ENCODE measurements around the gene RAB13. TPM values are rescaled to one million over a fixed set of nuclear protein-coding genes. Genes with fewer than 3 reads are reported as not detected.
"Not testable (repeated sequence)": the region's sequence is repeated elsewhere in the genome, so short reads cannot be mapped to it uniquely, and the experiment has no call there.

RAB13 gene
- total RNA-seq (2012; rRNA removed), result 76.6 and 80.2 TPM in 2 replicates

DNA sequence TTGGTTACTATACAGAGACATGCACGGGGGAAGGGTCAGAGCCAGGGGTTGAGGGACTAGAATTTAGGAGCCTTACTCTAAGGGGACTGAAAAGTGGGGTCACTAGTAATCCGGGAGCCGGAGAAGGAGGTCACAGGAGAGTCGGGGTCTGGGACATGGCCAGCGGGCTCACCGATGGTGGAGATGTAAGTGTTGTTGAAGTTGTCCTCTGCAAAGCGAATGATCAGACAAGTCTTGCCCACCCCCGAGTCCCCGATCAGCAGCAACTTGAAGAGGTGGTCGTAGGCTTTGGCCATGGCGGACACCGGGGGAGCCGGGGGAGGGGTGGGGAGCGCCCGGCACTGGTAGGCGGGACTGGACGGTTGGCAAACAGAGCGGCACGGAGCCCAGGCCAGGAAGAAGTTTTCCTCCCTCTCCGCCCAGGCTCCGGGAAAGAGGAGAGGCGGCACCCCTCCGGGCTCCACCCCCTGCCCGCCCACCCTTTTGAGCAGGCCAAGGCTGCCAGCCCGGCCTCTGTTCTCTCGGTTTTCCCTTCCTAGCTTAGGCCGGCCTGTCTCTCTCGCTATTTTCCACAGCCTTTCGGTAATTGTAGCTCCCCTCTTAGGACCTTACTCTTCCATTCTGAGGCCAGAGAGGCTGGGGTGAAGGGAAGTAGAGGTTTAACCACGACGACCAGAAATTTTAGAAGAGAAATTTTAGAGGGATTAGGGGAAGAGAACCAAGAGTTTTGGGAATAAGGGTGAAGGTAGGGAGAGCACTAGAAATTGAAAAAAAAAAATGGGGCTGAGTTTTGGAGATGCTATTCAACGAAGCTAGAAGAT lies at the start of gene RAB13:
Gene RAB13, minus strand, starts transcription at position 399 of the 821 bp plus-strand sequence. Its CDS starts 103 bp downstream, at position 296.
- Histone ChIP-seq H3K36me3 (ENCODE audit: insufficient read depth, low read length) (peaks cover 20% of the 10 kb centered on the region), H3K4me3 (ENCODE audit: low read length) (peak within 1 kb of the TSS; percentile 81), H3K27me3 (ENCODE audit: control insufficient read depth, insufficient read depth, low read length) (no peaks in the 10 kb centered on the region), H3K9ac (ENCODE audit: low read depth, low read length) (peak within 1 kb of the TSS; percentile 87), H3K9me3 (replicated peaks; ENCODE audit: low read length) (no peaks in the 10 kb centered on the region), H3K4me2 (ENCODE audit: low read length) (peak within 1 kb of the TSS; percentile 94), H3K4me1 (ENCODE audit: control insufficient read depth, insufficient read depth, low read length) (peaks cover 20% of the 10 kb centered on the region)

DNA sequence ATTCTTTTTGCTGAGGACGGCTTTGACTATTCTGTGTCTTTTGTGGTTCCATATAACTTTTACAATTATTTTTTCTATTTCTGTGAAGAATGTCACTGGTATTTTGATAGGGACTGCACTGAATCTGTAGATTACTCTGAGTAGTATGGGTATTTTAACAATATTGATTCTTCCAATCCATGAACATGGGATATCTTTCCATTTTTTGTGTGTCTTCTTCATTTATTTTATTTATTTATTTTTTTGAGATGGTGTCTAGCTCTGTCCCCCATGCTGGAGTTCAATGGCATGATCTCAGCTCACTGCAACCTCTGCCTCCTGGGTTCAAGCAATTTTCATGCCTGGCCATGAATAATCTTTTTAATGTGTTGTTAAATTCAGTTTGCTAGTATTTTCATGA lies 47.6 kb upstream of the RAB13 start:
- H3K27me3 ChIP-seq (ENCODE audit: control insufficient read depth, insufficient read depth, low read length); H3K9me3 ChIP-seq (replicated peaks; ENCODE audit: low read length); H3K4me2 ChIP-seq (ENCODE audit: low read length); H3K36me3 ChIP-seq (ENCODE audit: insufficient read depth, low read length); H3K4me3 ChIP-seq (ENCODE audit: low read length); H3K4me1 ChIP-seq (ENCODE audit: control insufficient read depth, insufficient read depth, low read length); H3K9ac ChIP-seq (ENCODE audit: low read depth, low read length): not testable (repeated sequence)

DNA sequence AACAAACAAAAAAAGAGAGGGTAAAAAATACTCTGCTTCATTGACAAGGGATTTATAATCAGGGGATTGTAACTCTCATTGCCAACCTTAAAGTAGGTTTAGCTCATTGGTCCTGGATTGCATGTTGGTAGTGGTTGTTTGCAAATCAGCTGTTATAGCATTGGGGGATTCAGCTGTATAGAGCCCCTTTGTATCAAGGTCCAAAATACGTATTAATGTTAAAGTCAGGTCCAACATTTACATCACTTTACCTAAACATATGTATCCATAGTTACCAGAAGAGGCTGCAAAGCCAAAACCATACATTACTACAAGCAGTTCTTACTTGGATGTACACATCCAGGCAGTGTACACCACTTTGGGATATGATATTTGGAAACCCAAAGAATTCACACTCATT lies 33.8 kb upstream of the RAB13 start:
- Histone ChIP-seq H3K4me3 (ENCODE audit: low read length) (no peak overlapping the region), H3K4me1 (ENCODE audit: control insufficient read depth, insufficient read depth, low read length) (no peaks in the 10 kb centered on the region), H3K9ac (ENCODE audit: low read depth, low read length) (no peak overlapping the region), H3K9me3 (replicated peaks; ENCODE audit: low read length) (no peaks in the 10 kb centered on the region), H3K36me3 (ENCODE audit: insufficient read depth, low read length) (no peaks in the 10 kb centered on the region), H3K27me3 (ENCODE audit: control insufficient read depth, insufficient read depth, low read length) (no peaks in the 10 kb centered on the region), H3K4me2 (ENCODE audit: low read length) (no peak overlapping the region)

DNA sequence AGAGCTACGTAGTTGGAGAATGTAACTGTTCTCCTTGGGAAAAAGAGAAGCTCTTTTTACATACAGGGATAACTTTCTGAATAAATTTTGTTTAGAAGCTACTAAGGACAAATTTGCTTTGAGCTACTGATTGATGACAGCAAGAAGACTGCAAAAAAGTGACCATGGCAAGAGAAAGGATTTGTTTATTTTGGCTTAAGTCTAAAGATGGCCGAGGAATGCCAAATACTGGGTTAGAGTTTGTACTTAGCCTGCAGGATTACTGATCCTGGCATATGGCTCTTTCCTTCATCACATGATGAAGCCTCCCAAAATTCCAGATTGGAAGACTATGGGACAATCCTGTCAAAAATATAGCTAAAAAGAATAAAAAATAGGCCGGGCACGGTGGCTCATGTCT lies 33.1 kb upstream of the RAB13 start:
- peaks cover 4% of the 10 kb centered on the region for H3K4me1 ChIP-seq (ENCODE audit: control insufficient read depth, insufficient read depth, low read length)
- H3K9me3 ChIP-seq (replicated peaks; ENCODE audit: low read length), result no peaks in the 10 kb centered on the region
- no peak overlapping the region for H3K9ac ChIP-seq (ENCODE audit: low read depth, low read length)
- no peaks in the 10 kb centered on the region for H3K36me3 ChIP-seq (ENCODE audit: insufficient read depth, low read length)
- H3K4me3 ChIP-seq (ENCODE audit: low read length), result no peak overlapping the region
- no peaks in the 10 kb centered on the region for H3K27me3 ChIP-seq (ENCODE audit: control insufficient read depth, insufficient read depth, low read length)
- H3K4me2 ChIP-seq (ENCODE audit: low read length), result no peak overlapping the region

DNA sequence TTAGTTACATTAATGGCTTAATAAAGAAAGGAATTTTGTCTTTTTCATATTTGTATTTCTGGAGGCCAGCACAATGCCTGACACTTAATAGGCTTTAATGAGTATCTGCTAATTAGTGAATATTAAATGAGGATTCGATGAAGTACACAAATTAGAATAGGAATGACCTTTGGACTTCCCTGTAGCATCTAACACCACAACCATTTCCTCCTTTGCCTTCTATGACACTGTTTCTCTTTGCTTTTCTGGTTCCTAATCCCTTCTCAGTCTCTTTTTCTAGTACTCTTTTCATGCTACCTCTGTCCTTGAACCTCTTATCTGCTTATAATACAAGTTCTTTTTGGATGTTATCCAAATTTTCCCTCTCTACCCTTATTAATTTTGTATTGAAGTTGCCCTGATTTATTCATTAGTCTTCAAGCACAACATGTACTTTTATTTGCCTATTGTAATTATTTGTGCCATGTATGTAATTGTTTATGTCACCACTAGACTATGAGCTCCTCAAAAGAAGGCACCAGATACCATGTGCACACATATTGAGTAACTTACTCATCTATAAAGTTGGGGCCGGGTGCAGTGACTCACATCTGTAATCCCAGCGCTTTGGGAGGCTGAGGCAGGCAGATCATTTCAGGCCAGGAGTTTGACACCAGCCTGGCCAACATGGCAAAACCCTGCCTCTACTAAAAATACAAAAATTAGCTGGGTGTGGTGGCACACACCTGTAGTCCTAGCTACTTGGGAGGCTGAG lies 28.2 kb upstream of the RAB13 start:
- H3K27me3 ChIP-seq (ENCODE audit: control insufficient read depth, insufficient read depth, low read length), result no peaks in the 10 kb centered on the region
- H3K9me3 ChIP-seq (replicated peaks; ENCODE audit: low read length), result no peaks in the 10 kb centered on the region
- H3K36me3 ChIP-seq (ENCODE audit: insufficient read depth, low read length), result no peaks in the 10 kb centered on the region
- H3K4me3 ChIP-seq (ENCODE audit: low read length), result no peak overlapping the region
- H3K9ac ChIP-seq (ENCODE audit: low read depth, low read length), result no peak overlapping the region
- peaks cover 5% of the 10 kb centered on the region for H3K4me1 ChIP-seq (ENCODE audit: control insufficient read depth, insufficient read depth, low read length)
- no peak overlapping the region for H3K4me2 ChIP-seq (ENCODE audit: low read length)

DNA sequence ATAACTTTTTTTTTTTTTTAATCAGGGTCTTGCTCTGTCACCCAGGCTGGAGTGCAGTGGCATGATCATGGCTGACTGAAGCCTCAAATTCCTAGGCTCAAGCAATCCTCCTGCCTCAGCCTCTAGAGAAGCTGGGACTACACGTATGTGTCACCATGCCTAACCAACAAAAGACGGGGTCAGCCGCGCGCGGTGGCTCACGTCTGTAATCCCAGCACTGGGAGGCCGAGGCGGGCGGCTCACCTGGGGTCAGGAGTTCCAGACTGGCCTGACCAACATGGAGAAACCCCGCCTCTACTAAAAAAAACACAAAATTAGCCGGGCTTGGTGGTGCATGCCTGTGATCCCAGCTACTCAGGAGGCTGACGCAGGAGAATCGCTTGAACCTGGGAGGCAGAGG lies 26.4 kb upstream of the RAB13 start:
- H3K36me3 ChIP-seq (ENCODE audit: insufficient read depth, low read length); H3K4me1 ChIP-seq (ENCODE audit: control insufficient read depth, insufficient read depth, low read length); H3K27me3 ChIP-seq (ENCODE audit: control insufficient read depth, insufficient read depth, low read length); H3K9ac ChIP-seq (ENCODE audit: low read depth, low read length); H3K4me3 ChIP-seq (ENCODE audit: low read length); H3K9me3 ChIP-seq (replicated peaks; ENCODE audit: low read length); H3K4me2 ChIP-seq (ENCODE audit: low read length): not testable (repeated sequence)

DNA sequence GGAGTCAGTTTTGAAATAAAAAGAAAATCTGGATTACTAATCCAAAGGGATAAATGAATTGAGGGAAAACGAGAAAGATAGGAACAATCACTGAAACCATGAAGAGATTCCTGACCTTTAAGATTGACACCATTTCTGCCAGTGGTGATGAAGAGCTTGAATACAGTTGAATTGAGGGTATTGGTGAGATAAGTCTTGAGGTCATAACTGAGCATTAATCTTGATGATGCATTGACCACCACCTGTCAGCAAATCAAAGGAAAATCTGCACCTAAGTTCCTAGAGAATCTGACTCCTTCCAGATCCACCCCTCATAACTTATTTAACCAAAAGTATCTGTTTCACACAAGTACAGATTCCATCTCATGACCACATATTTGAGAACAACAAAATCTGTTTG lies 26.0 kb upstream of the RAB13 start:
- Histone ChIP-seq H3K9ac (ENCODE audit: low read depth, low read length) (no peak overlapping the region), H3K27me3 (ENCODE audit: control insufficient read depth, insufficient read depth, low read length) (no peaks in the 10 kb centered on the region), H3K4me1 (ENCODE audit: control insufficient read depth, insufficient read depth, low read length) (peaks cover 5% of the 10 kb centered on the region), H3K4me2 (ENCODE audit: low read length) (no peak overlapping the region), H3K4me3 (ENCODE audit: low read length) (no peak overlapping the region), H3K36me3 (ENCODE audit: insufficient read depth, low read length) (no peaks in the 10 kb centered on the region), H3K9me3 (replicated peaks; ENCODE audit: low read length) (no peaks in the 10 kb centered on the region)

DNA sequence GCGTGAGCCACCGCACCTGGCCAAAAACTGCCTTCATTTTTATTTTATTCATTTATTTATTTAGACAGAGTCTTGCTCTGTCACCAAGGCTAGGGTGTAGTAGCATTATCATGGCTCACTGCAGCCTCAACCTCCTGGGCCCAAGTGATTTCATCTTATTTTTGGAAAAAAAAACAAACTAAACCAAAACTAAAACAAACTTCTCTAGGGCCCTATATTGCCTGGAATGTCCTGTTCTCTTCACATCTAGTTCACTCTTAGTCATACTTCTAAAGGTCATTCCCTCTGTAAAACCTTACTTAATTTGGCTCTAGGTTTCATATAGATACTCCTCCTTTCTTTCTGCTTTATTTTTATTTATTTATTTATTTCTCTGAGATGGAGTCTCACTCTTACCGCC lies 20.0 kb upstream of the RAB13 start:
- Histone ChIP-seq H3K4me2 (ENCODE audit: low read length) (no peak overlapping the region), H3K4me3 (ENCODE audit: low read length) (no peak overlapping the region), H3K36me3 (ENCODE audit: insufficient read depth, low read length) (no peaks in the 10 kb centered on the region), H3K27me3 (ENCODE audit: control insufficient read depth, insufficient read depth, low read length) (no peaks in the 10 kb centered on the region), H3K9me3 (replicated peaks; ENCODE audit: low read length) (no peaks in the 10 kb centered on the region), H3K9ac (ENCODE audit: low read depth, low read length) (no peak overlapping the region), H3K4me1 (ENCODE audit: control insufficient read depth, insufficient read depth, low read length) (peaks cover 5% of the 10 kb centered on the region)

DNA sequence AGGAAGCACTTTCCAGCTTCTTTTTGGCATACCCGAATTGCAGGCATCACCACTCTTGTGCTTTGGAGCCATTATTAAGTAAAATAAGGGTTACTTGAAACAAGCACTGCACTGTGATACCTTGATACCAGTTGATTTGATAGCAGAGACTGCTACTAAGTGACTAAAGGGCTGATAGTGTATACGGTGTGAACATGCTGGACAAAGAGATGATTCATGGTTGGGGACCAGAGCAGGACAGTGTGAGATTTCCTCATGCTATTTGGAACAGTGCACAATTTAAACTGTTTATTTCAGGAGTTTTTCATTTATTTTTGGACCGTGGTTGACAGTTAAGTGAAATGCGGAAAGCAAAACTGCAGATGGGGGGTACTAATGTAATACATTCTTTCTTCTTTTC lies 14.3 kb upstream of the RAB13 start:
- Histone ChIP-seq H3K9me3 (replicated peaks; ENCODE audit: low read length) (no peaks in the 10 kb centered on the region), H3K4me2 (ENCODE audit: low read length) (no peak overlapping the region), H3K36me3 (ENCODE audit: insufficient read depth, low read length) (peaks cover 3% of the 10 kb centered on the region), H3K4me1 (ENCODE audit: control insufficient read depth, insufficient read depth, low read length) (no peaks in the 10 kb centered on the region), H3K4me3 (ENCODE audit: low read length) (no peak overlapping the region), H3K9ac (ENCODE audit: low read depth, low read length) (no peak overlapping the region), H3K27me3 (ENCODE audit: control insufficient read depth, insufficient read depth, low read length) (no peaks in the 10 kb centered on the region)

DNA sequence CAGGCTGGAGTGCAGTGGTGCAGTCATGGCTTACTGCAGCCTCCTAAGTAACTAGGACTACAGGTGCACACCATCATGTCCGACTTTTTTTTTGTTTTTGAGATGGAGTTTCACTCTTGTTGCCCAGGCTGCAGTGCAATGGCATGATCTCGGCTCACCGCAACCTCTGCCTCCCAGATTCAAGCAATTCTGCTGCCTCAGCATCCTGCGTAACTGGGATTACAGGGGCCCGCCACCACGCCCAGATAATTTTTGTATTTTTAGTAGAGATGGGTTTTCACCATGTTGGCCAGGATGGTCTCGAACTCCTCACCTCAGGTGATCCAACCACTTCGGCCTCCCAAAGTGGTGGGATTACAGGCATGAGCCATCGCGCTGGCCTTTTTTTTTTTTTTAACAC lies 10.7 kb upstream of the RAB13 start:
- H3K27me3 ChIP-seq (ENCODE audit: control insufficient read depth, insufficient read depth, low read length); H3K9me3 ChIP-seq (replicated peaks; ENCODE audit: low read length); H3K9ac ChIP-seq (ENCODE audit: low read depth, low read length); H3K4me3 ChIP-seq (ENCODE audit: low read length); H3K4me1 ChIP-seq (ENCODE audit: control insufficient read depth, insufficient read depth, low read length); H3K4me2 ChIP-seq (ENCODE audit: low read length): not testable (repeated sequence)
- H3K36me3 ChIP-seq (ENCODE audit: insufficient read depth, low read length), result peaks cover 27% of the 10 kb centered on the region

DNA sequence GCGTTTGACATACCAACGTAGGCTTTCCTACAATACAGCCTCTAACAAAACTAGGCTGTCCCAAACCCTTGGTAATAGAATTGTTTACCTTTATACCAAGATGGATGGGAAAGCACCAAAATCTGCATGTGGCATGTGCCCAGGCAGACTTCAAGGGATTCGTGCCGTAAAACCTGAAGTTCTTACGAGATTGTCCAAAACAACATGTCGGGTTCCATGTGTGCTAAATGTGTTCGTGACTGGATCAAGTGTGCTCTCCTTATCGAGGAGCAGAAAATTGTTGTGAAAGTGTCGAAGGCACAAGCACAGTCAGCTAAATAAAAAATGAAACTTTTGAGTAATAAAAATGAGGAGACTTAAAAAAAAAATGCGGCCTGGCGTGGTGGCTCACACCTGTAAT lies 9.5 kb upstream of the RAB13 start:
- Histone ChIP-seq H3K27me3 (ENCODE audit: control insufficient read depth, insufficient read depth, low read length) (no peaks in the 10 kb centered on the region), H3K9me3 (replicated peaks; ENCODE audit: low read length) (no peaks in the 10 kb centered on the region), H3K4me2 (ENCODE audit: low read length) (no peak overlapping the region), H3K4me3 (ENCODE audit: low read length) (no peak overlapping the region), H3K36me3 (ENCODE audit: insufficient read depth, low read length) (peaks cover 34% of the 10 kb centered on the region), H3K9ac (ENCODE audit: low read depth, low read length) (no peak overlapping the region), H3K4me1 (ENCODE audit: control insufficient read depth, insufficient read depth, low read length) (peaks cover 7% of the 10 kb centered on the region)

DNA sequence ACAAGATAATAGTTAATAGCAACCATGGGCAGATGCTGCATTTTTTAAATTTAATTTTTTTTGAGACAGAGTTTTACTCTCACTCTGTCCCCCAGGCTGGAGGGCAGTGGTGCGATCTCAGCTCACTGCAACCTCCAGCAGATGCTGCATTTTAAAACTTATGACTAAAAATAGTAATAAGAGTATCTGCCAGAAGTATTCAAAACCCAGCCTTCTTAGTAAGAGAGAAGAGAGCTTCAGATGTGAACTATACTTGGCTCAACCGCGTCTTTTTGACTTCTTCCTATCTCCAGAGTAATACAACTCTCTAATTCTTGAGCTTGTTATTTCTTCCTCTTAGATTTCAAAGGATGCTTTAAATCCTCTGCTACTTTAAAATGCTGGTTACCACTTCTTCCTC lies 9.1 kb upstream of the RAB13 start:
- H3K36me3 ChIP-seq (ENCODE audit: insufficient read depth, low read length), result peaks cover 34% of the 10 kb centered on the region
- no peak overlapping the region for H3K9ac ChIP-seq (ENCODE audit: low read depth, low read length)
- no peaks in the 10 kb centered on the region for H3K27me3 ChIP-seq (ENCODE audit: control insufficient read depth, insufficient read depth, low read length)
- no peak overlapping the region for H3K4me3 ChIP-seq (ENCODE audit: low read length)
- no peak overlapping the region for H3K4me2 ChIP-seq (ENCODE audit: low read length)
- no peaks in the 10 kb centered on the region for H3K9me3 ChIP-seq (replicated peaks; ENCODE audit: low read length)
- peaks cover 9% of the 10 kb centered on the region for H3K4me1 ChIP-seq (ENCODE audit: control insufficient read depth, insufficient read depth, low read length)
